Effector memory CD4-positive, alpha-beta T cell (primary cell): ENCODE measurements around the gene LCE1C.

ENCODE experiments used
- DNase-seq, 3 donors: peaks; one replicate each; pipeline ENCODE4 v3.0.0-alpha.2; 2020
- H3K27ac ChIP-seq: 2 replicates; pipeline ENCODE4 v1.7.0; 2013; ENCODE audit warnings: mild to moderate bottlenecking, low read length, moderate library complexity; ENCODE audit not compliant: insufficient read depth, poor library complexity, severe bottlenecking
- H3K27me3 ChIP-seq: replicated peaks from 2 replicates; pipeline ENCODE4 v1.7.0; 2013; ENCODE audit warnings: mild to moderate bottlenecking, low read length; ENCODE audit not compliant: insufficient read depth, control insufficient read depth, poor library complexity, severe bottlenecking
- H3K36me3 ChIP-seq: 2 replicates; pipeline ENCODE4 v1.7.0; 2013; ENCODE audit warnings: mild to moderate bottlenecking, low read length, moderate library complexity; ENCODE audit not compliant: control insufficient read depth, insufficient read depth
- H3K4me1 ChIP-seq: 2 replicates; pipeline ENCODE4 v1.7.0; 2013; ENCODE audit warnings: low read length, mild to moderate bottlenecking; ENCODE audit not compliant: control insufficient read depth, insufficient read depth, poor library complexity, severe bottlenecking
- H3K4me3 ChIP-seq: 2 replicates; pipeline ENCODE4 v1.7.0; 2013; ENCODE audit warnings: low read length, low read depth, mild to moderate bottlenecking; ENCODE audit not compliant: insufficient read depth, poor library complexity, severe bottlenecking
- H3K9me3 ChIP-seq: 2 replicates; pipeline ENCODE4 v1.7.0; 2013; ENCODE audit warnings: mild to moderate bottlenecking, low read length, moderate library complexity; ENCODE audit not compliant: control insufficient read depth
- total RNA-seq, 3 donors: gene quantifications; one replicate each; lab custom pipeline; 2026; lab: John Stamatoyannopoulos, UW

LCE1C gene, protein sequence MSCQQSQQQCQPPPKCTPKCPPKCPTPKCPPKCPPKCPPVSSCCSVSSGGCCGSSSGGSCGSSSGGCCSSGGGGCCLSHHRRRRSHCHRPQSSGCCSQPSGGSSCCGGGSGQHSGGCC
- 0 reads per million in 3 donors for total RNA-seq

DNA sequence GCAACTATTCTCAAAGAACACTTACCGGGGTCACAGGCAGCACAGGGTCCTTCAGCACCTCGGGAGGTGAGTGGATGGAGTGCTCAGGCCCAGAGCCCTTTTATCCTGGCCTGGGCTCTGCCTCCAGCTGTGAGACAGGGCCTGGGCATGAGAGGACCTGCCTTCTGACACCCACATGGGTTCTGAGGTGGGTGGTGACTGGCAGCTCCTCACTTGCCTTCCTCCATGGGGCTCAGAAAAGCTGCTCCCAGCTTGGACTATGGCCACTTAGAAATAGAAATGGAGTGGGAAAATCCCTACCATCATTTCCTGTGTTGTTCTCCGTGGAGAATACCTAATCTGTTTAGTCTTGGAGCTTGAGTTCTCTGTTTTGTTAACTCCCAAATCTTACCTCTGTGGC lies at the start of gene LCE1C:
Gene LCE1C, minus strand, starts transcription at position 76 of the 400 bp plus-strand sequence. CDS start 1,173 bp downstream, outside the sequence.
- Histone ChIP-seq H3K27me3 (peaks cover 2% of the 10 kb centered on the region), H3K4me3 (no peak within 1 kb of the TSS), H3K4me1 (no peaks in the 10 kb centered on the region), H3K36me3 (no peaks in the 10 kb centered on the region), H3K9me3 (no peaks in the 10 kb centered on the region), H3K27ac (no peak within 1 kb of the TSS)
- no peak for DNase-seq

GRCh38 chr1:152855661-152856060 lies 49.2 kb upstream of the LCE1C start:
- Histone ChIP-seq H3K4me1 (no peaks in the 10 kb centered on the region), H3K27me3 (no peaks in the 10 kb centered on the region), H3K9me3 (no peaks in the 10 kb centered on the region), H3K36me3 (no peaks in the 10 kb centered on the region), H3K27ac (no peak overlapping the region), H3K4me3 (no peak overlapping the region)
- no peak for DNase-seq

DNA sequence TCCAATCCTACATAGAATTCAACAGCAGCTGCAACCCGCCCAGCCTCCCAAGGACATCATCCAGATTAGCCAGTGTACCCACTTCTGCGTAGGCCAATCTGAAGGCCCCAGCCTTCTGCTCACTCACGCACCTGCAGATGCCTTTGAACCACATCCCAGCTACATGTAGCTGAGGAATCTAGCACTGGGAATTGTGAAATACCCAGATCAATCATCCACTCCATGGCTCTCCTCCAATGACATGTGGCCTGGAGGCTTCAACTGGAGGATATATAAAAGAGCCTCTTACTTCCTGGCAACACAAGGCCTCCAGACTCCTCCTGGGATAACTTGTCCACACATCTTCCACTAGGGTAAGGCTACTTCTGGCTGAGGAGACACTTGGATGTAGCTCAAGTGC lies 36.1 kb upstream of the LCE1C start, which contains the start of gene LCE6A:
Gene LCE6A, plus strand, starts transcription at position 301 of the 400 bp plus-strand sequence. CDS start 665 bp downstream, outside the sequence.
- Histone ChIP-seq H3K36me3 (no peaks in the 10 kb centered on the region), H3K27ac (no peak within 1 kb of the TSS), H3K4me3 (no peak within 1 kb of the TSS), H3K9me3 (no peaks in the 10 kb centered on the region), H3K4me1 (no peaks in the 10 kb centered on the region), H3K27me3 (no peaks in the 10 kb centered on the region)
- no peak for DNase-seq

DNA sequence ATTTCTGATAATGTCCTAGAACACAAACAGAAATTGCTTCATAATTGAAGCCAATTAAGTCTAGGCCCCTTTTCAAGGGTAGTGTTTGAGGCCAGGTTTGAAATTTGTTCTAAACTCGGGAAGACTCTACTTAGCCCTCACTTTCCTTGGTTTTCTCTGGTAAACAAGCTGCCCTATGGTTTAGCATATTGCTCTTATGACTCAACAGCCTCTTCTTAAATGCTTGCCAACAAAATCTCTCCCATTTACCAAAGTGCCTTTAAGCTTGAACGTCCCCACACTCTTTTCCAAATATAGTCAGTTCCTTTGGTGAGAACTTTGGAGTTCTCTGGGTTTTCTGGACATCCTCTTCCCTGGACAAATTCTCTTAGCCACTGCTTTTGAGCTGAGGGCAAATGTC lies 30.4 kb upstream of the LCE1C start:
- Histone ChIP-seq H3K4me1 (no peaks in the 10 kb centered on the region), H3K27me3 (no peaks in the 10 kb centered on the region), H3K27ac (no peak overlapping the region), H3K9me3 (no peaks in the 10 kb centered on the region), H3K4me3 (no peak overlapping the region), H3K36me3 (no peaks in the 10 kb centered on the region)
- DNase-seq = no peak

- H3K27ac ChIP-seq = no peak within 1 kb of the TSS
- no peaks in the 10 kb centered on the region for H3K4me1 ChIP-seq
- H3K27me3 ChIP-seq = peaks cover 3% of the 10 kb centered on the region
- DNase-seq = no peak
- H3K36me3 ChIP-seq = no peaks in the 10 kb centered on the region
- no peak within 1 kb of the TSS for H3K4me3 ChIP-seq
- H3K9me3 ChIP-seq = no peaks in the 10 kb centered on the region
Observed at GRCh38 chr1:152827173-152827572, 20.7 kb upstream of the LCE1C start, which contains the start of gene LCE1A. LCE1A (plus strand) TSS chr1:152827473; CDS start chr1:152827473, 0 bp downstream.

GRCh38 chr1:152824964-152825363 lies 18.5 kb upstream of the LCE1C start:
- no peaks in the 10 kb centered on the region for H3K36me3 ChIP-seq
- no peaks in the 10 kb centered on the region for H3K4me1 ChIP-seq
- no peak overlapping the region for H3K4me3 ChIP-seq
- DNase-seq = no peak
- H3K9me3 ChIP-seq = no peaks in the 10 kb centered on the region
- H3K27me3 ChIP-seq = no peaks in the 10 kb centered on the region
- H3K27ac ChIP-seq = no peak overlapping the region

DNA sequence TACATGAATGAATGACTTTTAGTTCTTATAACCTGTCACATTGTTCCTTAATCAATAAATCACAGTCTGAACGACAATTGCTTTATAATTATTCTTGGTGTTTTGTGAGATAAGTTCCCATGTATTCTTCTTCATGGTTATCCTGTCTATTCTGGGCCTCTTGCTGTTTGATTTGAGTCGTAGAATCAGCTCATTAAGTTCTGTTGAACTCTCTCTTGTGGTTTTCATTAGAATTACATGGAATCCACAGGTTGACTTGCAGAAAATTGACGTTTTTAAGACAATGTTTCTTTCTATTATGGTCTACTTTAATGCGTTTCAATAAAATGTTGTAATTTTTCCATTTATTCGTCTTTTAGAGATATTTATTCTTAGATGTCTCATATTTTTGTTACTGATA lies 16.8 kb upstream of the LCE1C start:
- H3K27ac ChIP-seq = no peak overlapping the region
- H3K4me3 ChIP-seq = no peak overlapping the region
- no peaks in the 10 kb centered on the region for H3K4me1 ChIP-seq
- H3K36me3 ChIP-seq = no peaks in the 10 kb centered on the region
- no peak for DNase-seq
- no peaks in the 10 kb centered on the region for H3K9me3 ChIP-seq
- no peaks in the 10 kb centered on the region for H3K27me3 ChIP-seq

- no peak overlapping the region for H3K27ac ChIP-seq
- no peaks in the 10 kb centered on the region for H3K36me3 ChIP-seq
- H3K4me3 ChIP-seq = no peak overlapping the region
- DNase-seq = no peak
- no peaks in the 10 kb centered on the region for H3K4me1 ChIP-seq
- no peaks in the 10 kb centered on the region for H3K27me3 ChIP-seq
- no peaks in the 10 kb centered on the region for H3K9me3 ChIP-seq
Observed at GRCh38 chr1:152817309-152817708, 10.9 kb upstream of the LCE1C start.

DNA sequence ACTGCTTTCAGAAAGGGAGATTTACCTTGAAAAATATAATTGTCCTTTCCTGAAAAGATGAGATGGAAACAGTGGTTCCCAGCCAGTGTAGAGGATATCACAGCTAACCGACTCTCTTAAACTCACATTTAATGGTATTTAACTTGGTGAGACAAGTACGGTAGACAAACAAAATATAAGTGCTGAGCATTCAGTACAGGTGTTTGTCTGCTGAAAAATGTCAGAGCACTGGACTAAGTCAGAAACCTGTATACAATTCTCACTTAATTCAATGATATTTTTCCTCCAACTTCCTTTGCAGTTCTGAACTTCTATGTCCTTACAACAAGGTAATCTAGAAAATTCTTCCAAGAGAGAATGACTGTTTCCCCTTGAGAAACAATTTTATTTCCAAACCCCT lies 5.2 kb upstream of the LCE1C start, which contains the start of gene LCE1B:
Gene LCE1B, plus strand, starts transcription at position 301 of the 400 bp plus-strand sequence. CDS start 476 bp downstream, outside the sequence.
- H3K4me3 ChIP-seq = no peak within 1 kb of the TSS
- no peaks in the 10 kb centered on the region for H3K27me3 ChIP-seq
- no peaks in the 10 kb centered on the region for H3K4me1 ChIP-seq
- no peaks in the 10 kb centered on the region for H3K36me3 ChIP-seq
- H3K9me3 ChIP-seq = no peaks in the 10 kb centered on the region
- DNase-seq = no peak
- H3K27ac ChIP-seq = no peak within 1 kb of the TSS

DNA sequence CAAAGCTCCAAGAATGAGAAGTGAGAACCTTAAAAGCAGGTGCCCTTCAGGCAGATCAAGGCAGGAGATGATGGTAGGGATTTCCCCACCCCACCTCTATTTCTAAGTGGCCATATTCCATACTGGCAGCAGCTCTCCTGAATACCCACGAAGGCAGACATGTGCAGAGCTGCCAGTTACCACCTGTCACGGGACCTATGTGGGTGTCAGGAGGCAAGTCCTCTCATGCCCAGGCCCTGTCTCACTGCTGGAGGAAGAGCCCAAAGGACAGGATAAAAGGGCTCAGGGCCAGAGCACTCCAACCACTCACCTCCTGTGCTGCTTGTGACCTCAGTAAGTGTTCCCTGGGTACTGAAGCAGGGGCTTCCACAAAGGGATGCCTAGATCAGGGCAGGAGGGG lies 4.6 kb upstream of the LCE1C start:
- no peaks in the 10 kb centered on the region for H3K4me1 ChIP-seq
- no peaks in the 10 kb centered on the region for H3K9me3 ChIP-seq
- no peaks in the 10 kb centered on the region for H3K36me3 ChIP-seq
- H3K27ac ChIP-seq = no peak overlapping the region
- H3K4me3 ChIP-seq = no peak overlapping the region
- DNase-seq = no peak
- no peaks in the 10 kb centered on the region for H3K27me3 ChIP-seq
